Vagina (tissue), 2 donors: Measurements from ENCODE around the gene TTLL12.

Experiments used
- CTCF ChIP-seq, 3 experiments: fragments of 450-650 bp in 2 of 3; fragments of 200-600 bp in 1 of 3; sonication (generic) in 1 of 3; IDR thresholded peaks; one replicate each; pipeline ENCODE4 v1.5.1; 2017 to 2019; ENCODE audit warnings: antibody characterized with exemption in 3 of 3, mild to moderate bottlenecking in 2 of 3, moderate library complexity in 2 of 3
- POLR2A ChIP-seq, 2 donors: fragments of 450-650 bp; IDR thresholded peaks; one replicate each; pipeline ENCODE4 v1.6.1; 2017; ENCODE audit warnings: antibody characterized with exemption in 2 of 2, mild to moderate bottlenecking in 2 of 2, moderate library complexity in 2 of 2
- POLR2AphosphoS5 ChIP-seq, 2 donors: sonication (generic); formaldehyde crosslinking; IDR thresholded peaks; one replicate each; pipeline ENCODE4 v1.9.0; 2017; ENCODE audit warnings: antibody characterized with exemption in 2 of 2, mild to moderate bottlenecking in 2 of 2, low read depth in 1 of 2; ENCODE audit not compliant: insufficient read depth in 1 of 2

DNA sequence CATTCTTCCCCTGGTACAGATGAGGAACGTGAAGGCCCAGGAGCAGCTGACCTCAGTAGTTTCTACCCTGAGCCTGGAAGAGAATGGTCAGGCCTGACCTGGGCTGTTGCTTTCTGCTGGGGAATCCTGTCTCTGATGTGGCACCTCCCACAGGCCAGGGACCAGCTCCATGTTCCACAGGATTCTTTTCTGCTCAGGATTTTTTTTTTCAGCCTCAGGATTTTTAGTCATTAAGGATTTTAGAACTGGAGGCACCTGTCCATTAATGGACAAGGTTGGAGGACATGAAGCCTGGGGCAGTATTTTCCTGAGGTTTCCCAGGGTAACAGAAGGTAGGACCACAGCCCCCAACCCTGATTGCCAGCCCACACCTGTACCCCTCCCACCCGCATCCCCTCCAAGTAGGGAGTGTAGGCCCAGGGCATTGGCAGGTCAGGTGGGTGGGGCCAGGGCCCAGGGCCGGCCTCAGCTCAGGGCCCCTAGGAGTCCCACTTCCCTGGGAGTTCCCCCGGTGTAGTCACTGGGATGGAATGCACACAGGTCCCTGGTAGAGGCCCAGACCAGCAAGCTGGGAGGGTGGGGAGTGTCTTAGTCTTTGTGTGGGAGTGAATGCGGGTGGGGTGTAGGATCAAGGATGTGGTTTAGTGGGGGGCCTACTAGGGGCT, 60.3 kb downstream of the TTLL12 start:
- TF ChIP-seq CTCF (IDR thresholded peaks at IDR 0.05) (no peak), POLR2AphosphoS5 (IDR thresholded peaks at IDR 0.05; ENCODE audit: insufficient read depth in 1 of 2, low read depth in 1 of 2) (no peak), POLR2A (IDR thresholded peaks at IDR 0.05) (no peak)
